ENCODE data around the gene TMEM114.

Gene TMEM114

GRCh38 chr16:8561496-8561895 is 28.8 kb downstream of the TMEM114 start:
- no peaks in the 10 kb centered on the region for H3K36me3 ChIP-seq
- TF ChIP-seq CTCF (IDR thresholded peaks at IDR 0.05; ENCODE audit: low read depth, low read length) = no peak
- no peaks in the 10 kb centered on the region for H3K4me1 ChIP-seq
- H3K4me3 ChIP-seq (ENCODE audit: low read depth, low read length) = no peak overlapping the region
- H3K27me3 ChIP-seq = no peaks in the 10 kb centered on the region
- H3K9me3 ChIP-seq = no peaks in the 10 kb centered on the region
- DNase-seq = no peak

DNA sequence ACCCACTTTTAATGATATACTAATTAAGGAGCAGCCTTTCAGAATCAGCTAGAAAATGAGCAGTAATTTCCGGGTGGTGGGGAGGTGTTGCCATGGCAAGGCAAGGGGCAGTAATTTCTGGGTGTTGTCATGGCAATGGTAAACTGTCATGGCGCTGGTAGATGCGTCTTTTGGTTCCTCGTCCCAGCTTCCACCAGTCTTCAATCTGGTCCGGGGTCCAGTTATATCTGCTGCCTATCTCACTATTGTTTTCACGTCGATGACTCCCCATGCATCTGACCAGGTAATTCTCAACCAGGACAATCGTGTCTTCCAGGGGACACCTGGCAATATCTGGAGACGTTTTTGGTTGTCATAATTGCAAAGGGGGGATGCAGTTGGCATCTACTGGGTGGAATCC is 34.9 kb downstream of the TMEM114 start:
- TF ChIP-seq CTCF (IDR thresholded peaks at IDR 0.05; ENCODE audit: low read depth, low read length) = no peak
- H3K4me1 ChIP-seq = no peaks in the 10 kb centered on the region
- no peaks in the 10 kb centered on the region for H3K9me3 ChIP-seq
- H3K27me3 ChIP-seq = 0 out of 2 replicates have a peak, but pooled peaks cover 5% of the 10 kb centered on the region
- H3K4me3 ChIP-seq (ENCODE audit: low read depth, low read length) = no peak overlapping the region
- no peak for DNase-seq
- H3K36me3 ChIP-seq = no peaks in the 10 kb centered on the region

DNA sequence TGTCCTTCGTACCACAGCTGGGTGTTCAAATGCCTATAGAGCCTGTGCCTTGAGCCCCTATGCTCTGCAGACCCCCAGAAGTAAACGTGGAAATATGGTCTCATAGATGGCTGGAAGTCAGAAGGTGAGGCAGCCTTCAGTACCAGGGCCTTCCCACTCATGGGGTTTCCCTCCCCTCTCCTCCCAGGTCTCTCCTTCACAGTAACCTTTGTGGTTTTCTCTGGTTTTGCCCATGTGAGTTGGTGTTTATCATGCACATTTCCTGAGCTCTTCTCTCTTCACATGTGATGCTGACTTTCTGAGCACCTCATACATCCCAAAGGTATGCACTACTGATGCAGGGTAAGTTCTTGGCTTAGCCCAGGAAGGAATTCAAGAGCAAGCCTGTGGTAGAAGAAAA is 35.4 kb downstream of the TMEM114 start:
- TF ChIP-seq CTCF (IDR thresholded peaks at IDR 0.05; ENCODE audit: low read depth, low read length) = no peak
- no peak for DNase-seq
- no peaks in the 10 kb centered on the region for H3K36me3 ChIP-seq
- no peak overlapping the region for H3K4me3 ChIP-seq (ENCODE audit: low read depth, low read length)
- H3K4me1 ChIP-seq = no peaks in the 10 kb centered on the region
- H3K9me3 ChIP-seq = no peaks in the 10 kb centered on the region
- H3K27me3 ChIP-seq = 0 out of 2 replicates have a peak, but pooled peaks cover 5% of the 10 kb centered on the region

DNA sequence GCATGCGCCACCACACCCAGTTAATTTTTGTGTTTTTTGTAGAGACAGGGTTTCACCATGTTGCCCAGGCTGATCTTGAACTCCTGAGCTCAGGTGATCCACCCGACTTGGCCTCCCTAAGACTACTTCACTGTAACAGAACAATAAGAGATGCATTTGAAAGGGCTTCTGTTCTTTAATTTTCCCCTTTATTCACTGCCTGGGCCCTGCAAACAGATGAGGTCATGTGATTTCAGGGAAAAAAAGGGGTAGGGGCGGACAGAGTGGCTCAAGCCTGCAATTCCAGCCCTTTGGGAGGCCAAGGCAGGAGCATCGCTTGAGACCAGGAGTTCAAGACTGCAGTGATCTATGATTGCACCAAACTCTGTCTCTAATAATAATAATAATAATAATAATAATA is 36.3 kb downstream of the TMEM114 start:
- no peak for TF ChIP-seq CTCF (IDR thresholded peaks at IDR 0.05; ENCODE audit: low read depth, low read length)
- no peaks in the 10 kb centered on the region for H3K9me3 ChIP-seq
- 0 out of 2 replicates have a peak, but pooled peaks cover 5% of the 10 kb centered on the region for H3K27me3 ChIP-seq
- H3K4me1 ChIP-seq = no peaks in the 10 kb centered on the region
- H3K36me3 ChIP-seq = no peaks in the 10 kb centered on the region
- no peak for DNase-seq
- H3K4me3 ChIP-seq (ENCODE audit: low read depth, low read length) = no peak overlapping the region

DNA sequence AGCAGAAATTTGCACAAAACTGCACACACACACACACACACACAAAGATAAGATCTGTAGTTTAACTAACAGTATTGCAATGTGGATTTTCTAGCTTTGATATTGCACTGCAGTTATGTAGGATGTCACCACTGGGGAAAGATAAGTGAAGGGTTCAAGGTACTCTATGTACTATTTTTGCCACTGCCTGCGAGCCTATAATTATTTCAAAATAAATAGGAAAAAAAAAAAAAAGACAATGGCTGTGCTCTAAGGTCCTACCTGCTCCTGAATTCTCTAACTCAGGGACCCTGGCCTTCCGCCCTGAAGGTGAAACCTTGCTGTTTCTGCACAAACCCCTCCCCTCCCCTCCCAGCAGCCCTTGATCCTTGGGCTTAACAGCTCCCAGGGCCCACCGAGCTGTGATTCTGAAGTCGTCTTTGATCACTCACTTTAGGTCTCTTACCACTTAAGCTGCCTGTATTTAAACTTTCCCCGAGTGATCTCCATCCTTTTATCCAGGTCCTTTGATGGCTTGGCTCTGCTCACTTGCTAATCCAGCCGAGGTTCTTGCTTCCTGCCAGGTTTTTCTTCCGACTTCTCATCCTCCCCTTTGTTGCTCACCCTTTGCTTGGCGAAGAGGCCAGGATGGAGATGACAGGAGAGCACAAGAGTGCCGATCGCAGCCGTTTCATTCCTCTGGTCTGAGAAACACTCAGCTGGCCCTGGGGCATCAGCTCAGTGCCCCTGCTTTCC is 37.7 kb downstream of the TMEM114 start:
- no peaks in the 10 kb centered on the region for H3K4me1 ChIP-seq
- no peaks in the 10 kb centered on the region for H3K36me3 ChIP-seq
- TF ChIP-seq CTCF (IDR thresholded peaks at IDR 0.05; ENCODE audit: low read depth, low read length) = no peak
- no peak for DNase-seq
- 0 out of 2 replicates have a peak, but pooled peaks cover 5% of the 10 kb centered on the region for H3K27me3 ChIP-seq
- no peak overlapping the region for H3K4me3 ChIP-seq (ENCODE audit: low read depth, low read length)
- no peaks in the 10 kb centered on the region for H3K9me3 ChIP-seq
